ENCODE measurements around the gene RIC8B.
"Not testable (repeated sequence)": the region's sequence is repeated elsewhere in the genome, so short reads cannot be mapped to it uniquely, and the experiment has no call there.

The RIC8B gene, protein sequence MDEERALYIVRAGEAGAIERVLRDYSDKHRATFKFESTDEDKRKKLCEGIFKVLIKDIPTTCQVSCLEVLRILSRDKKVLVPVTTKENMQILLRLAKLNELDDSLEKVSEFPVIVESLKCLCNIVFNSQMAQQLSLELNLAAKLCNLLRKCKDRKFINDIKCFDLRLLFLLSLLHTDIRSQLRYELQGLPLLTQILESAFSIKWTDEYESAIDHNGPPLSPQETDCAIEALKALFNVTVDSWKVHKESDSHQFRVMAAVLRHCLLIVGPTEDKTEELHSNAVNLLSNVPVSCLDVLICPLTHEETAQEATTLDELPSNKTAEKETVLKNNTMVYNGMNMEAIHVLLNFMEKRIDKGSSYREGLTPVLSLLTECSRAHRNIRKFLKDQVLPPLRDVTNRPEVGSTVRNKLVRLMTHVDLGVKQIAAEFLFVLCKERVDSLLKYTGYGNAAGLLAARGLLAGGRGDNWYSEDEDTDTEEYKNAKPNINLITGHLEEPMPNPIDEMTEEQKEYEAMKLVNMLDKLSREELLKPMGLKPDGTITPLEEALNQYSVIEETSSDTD

DNA sequence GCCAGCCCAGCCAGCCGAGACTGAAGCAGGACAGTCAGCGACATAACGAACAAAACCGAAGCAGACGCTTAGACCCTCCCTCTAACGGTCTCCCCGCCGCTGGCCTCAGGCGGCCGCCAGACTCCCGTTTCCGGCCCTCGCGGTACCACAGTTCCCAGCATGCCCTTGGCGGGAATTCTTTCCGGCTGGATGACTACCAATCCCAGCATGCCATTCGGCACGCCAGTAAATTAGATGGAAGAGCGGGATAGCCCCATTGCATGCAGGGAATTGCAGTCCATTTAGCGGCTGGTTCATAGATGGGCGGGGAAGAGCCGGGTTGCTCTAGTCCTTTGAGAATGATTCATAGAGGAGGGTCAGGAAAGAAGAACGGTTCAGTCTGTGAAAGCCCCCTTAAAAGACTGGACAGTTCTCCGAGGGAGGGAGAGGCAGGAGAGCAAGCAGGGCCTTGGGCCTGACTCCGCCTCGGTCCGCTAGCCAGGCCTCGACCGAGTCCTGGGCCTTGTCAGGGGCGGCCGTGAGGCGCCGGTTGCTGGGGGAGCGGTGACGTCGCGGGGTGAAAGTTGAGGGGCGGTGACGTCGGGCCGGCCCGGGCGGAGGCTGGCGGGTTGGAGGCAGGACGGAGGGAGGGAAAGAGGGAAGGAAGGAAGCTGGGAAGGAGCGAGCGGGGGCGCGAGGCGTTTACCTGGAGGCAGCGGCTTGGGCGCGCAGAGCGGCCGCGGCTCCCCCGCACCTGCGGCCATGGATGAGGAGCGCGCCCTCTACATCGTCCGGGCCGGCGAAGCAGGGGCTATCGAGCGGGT, at the start of gene RIC8B:
TSS of gene RIC8B (plus strand) at position 678 of the 803 bp plus-strand sequence. CDS start at position 742, 64 bp downstream.
- peak; percentile 99 for DNase-seq (ENCODE audit: low spot score)

DNA sequence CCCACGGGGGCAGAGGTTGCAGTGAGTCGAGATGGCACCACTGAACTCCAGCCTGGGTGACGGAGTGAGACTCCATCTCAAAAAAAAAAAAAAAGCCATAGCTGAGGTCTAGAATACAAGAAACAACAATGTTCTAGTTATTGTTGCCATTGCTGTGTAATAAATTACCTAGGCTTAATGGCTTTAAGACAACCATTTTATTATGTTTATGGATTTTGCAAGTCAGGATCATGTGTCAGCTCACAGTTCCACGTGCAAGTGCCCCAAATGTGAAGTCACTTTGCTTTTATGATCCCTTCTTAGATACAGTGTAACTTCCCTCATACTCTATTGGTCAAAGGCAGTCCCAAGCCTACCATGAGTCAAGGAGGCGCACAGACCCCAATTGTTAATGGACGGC, 49.5 kb upstream of the RIC8B start:
- no peak for DNase-seq (ENCODE audit: low spot score)

DNA sequence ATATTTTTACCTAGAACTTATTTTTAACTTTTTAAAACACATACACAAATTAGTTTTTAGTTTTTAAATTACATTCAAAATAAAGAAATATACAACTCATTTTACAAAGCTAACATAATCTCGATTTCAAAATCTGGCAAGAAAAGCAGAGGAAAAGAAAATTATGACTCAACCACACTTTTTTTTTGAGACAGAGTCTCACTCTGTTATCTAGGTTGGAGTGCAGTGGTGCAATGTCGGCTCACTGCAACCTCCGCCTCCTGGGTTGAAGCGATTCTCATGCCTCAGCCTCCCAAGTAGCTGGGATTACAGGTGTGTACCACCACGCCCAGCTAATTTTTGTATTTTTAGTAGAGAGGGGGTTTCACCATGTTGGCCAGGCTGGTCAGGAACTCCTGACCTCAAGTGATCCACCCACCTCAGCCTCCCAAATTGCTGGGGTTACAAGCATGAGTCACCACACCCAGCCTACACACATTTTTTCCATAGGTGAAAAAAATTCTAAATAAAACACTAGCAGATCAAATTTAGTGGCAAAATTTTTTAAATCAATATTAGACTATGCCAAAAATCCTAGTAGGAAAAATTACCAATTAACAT, 47.8 kb upstream of the RIC8B start:
- DNase-seq (ENCODE audit: low spot score), result not testable (repeated sequence)

DNA sequence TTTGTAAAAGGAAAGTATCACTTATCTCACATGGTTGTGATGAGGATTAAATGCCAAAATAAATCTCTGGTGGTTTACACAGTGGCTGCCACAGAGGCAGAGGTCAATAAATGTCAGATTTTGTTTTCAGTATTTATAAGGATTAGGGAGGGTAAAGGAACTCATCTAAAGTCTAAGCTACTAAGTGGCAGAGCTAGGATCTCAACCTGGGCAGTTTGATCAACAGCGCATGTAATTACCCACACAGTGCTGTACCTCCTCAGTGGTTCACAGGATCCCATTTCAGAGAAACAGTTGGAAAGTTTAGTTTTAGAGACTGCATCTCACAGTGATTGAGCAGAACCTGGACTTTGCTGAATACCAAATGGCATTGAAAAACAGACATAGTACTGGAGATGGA, 44.9 kb upstream of the RIC8B start:
- no peak for DNase-seq (ENCODE audit: low spot score)

DNA sequence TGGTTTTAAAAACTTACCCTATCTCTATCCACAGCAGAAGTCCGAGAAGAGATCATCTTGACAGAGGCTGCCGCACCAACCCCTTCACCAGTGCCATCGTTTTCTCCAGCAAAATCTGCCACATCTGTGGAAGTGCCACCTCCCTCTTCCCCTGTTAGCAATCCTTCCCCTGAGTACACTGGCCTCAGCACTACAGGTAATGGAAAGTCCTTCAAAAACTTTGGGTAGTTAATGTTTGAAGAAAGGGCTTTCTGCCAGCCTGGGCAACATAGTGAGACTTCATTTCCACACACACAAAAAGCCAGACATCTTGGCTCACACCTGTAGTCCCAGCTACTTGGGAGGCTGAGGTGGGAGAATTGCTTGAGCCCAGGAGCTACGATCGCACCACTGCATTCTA, 41.6 kb upstream of the RIC8B start:
- no peak for DNase-seq (ENCODE audit: low spot score)

DNA sequence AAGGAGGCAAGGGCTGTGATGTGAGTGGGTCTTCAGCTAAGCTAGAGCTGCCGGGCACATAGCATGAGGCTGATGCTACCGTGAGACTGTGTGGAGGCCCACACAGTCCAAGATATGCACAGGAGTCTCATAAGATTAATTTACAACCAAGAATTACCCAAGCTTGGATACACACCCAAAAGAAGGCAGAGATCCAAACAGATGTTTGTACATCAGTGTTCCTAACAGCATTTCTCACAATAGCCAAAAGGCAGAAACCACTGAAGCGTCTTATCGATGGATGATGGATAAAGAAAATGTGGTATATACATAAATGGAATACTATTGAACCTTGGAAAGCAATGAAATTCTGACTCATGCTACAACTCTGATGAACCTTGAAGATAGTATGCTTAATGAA, 40.8 kb upstream of the RIC8B start:
- no peak for DNase-seq (ENCODE audit: low spot score)

DNA sequence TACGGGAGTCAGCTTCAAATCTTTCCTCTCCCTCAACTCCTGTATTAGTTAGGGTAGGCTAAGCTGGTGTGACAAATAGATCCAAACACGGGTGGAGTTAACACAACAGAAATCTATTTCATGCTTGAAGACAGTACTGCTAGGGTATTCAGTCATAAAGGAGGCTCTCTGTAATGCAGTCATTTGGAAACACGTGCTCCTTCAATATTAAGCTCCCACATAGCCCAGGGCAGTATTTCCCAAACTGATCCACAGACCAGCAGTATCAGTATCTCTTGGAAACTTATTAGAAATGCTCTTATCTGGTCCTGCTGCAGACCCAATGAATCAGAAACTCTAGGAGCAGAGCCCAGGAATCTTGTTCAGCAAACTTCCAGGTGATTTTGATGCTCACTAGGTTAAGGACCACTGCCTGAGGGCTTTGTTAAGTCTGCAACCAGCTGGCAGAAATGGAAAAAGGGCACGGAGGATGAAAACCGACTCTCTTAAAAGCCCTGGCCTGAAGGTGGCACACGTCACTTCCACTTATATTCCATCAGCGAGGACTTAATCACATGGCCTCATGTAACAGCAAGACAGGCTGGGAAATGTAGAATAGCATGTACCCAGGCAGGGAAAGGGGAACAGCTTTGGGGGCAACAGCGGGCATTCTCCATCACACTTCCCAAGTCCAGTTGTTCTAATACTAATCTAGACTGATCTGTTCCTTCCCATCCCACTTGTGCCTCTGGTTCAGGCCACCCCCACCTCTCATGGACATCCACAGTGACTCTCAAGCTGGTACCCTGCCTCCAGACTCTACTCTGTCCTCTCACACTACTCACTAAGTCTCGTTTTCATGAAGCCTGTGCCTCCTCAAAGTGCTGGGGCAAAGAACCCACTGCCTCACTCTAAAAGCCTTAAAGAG, 38.2 kb upstream of the RIC8B start:
- no peak for DNase-seq (ENCODE audit: low spot score)

DNA sequence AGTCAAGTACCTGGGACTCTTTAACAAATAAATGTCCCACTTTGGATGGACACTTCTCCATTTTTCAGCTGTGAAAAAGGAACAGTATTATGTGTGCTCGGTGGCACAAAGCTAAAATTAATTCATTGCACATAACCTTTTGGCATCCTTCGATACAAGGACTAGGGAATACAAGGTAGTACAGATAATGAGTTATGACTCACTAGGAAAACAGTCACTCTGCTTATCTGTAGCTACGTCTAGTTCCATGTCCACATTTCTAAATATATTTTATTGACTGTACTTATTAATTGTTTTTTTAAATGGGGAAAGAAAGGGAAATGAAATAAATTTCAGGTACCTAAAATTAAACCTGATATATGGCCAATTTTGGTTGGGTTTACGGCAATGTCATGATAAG, 35.2 kb upstream of the RIC8B start:
- no peak for DNase-seq (ENCODE audit: low spot score)

DNA sequence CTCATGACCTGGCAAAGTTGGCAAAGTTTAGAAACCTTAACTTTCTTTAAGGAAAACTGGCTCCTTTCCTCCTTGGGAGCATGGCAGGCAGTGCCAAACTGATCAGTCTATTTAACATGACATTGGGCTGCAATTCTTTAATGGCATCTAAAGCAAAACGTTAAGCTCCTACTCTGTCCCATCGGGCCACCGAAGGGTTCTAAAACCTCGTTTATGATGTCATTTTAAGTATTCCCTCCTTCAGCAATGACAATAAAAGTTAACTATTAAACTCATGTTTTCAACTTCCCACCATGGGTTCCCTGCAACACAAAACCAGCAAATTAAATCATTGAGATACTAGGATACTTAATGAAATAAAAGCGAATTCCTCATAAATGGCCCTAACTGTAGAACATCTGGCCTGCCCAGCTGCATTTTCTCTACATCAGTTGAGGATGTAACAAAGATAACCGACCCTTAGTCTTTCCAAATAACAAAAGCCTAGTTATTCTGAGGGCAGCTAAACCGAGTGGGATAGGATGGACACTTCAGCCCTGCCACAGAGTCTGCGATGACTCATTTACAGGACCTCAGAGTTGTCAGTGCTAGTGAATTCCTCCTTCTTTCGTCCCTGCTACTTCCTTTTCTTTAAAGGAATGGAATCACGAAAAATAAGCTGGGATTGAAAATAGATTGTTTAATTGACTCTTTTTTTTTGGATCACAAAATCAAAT, 34.5 kb upstream of the RIC8B start:
- DNase-seq (ENCODE audit: low spot score), result no peak

DNA sequence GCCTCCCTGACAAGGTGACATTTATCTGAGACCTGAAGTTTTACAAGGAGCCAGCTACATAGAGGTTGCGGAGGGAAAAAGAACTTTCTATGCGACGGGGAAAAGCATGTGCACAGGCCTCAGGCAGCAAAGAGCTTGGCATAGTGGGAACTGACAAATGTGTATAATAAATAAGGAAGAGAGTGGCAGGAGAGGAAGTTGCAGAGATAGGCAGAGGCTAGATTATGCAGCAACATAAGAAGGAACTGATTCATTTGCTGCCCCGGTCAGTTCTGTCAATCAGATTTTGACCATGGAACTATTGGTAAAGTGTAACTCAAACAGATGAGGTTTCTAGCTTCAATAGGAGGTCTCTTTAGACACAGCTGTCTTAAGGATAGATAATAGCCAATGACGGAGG, 33.7 kb upstream of the RIC8B start:
- no peak for DNase-seq (ENCODE audit: low spot score)

DNA sequence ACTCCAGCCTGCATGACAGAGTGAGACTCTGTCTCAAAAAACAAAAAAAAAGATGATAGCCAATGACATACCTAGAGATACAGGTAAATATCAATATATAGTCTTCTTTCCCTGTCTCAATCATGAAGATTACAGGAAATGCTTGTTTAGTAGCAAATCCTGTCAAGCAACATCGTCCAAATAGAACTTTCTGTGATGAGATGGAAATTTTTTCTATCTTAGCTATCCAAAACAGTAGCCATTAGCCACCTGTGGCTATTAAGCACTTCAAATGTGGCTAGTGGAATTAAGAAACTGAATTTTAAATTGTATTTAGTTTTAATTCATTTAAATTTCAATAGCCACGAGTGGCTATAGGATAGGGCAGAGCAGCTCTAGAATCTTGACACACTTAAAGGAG, 33.2 kb upstream of the RIC8B start:
- DNase-seq (ENCODE audit: low spot score), result no peak

DNA sequence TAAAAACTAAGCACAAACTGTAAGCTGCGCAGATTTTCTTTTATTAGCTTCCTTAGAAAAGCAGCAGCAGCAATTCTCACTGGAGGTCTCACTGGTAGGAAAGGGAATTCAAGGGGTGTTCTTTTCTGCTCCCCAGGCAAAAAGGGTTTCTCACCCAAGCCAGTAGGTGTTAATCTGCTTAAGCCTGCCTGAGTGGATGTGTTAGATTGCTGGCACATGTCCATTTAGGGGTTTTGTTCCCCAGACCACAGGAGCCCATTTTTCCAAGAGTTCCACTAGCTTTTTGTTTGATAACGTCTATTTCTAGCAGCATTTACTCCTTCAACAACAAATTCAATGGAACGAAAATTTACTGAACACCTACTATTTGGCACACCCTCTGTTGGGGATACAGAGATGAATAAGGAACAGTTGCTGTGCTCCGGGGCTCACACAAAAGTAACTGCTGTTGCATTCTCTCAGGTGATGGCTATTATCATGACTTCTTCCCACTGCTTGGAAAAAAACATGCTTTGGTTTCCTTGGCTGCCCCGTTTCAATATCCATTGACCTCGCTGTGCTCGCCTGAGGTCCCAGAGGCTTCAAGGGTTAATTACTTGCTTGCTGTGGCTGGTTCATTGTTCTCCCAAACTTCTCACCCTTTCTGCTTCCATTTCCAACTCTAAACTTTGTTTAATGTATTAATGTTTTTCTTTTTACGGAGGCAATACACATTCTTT, 31.1 kb upstream of the RIC8B start:
- DNase-seq (ENCODE audit: low spot score), result no peak

DNA sequence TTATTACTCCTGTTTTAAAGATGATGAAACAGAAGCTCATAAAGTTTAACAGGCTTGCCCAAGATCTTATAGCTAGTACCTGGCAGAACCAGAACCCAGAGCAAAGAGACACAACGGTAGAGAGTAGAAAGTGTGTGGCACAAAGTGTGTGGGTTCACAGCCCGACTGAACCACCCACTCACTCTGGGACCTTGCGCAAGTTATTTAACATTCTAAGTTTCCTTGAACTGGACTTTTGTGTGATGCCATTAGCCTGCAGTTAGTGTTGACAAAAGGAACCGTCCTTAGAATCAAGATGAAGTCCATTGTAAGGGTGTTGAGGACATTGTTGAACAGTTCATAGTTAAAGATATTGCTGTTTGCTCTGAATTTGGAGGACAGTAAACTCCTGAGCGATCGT, 29.9 kb upstream of the RIC8B start:
- no peak for DNase-seq (ENCODE audit: low spot score)

DNA sequence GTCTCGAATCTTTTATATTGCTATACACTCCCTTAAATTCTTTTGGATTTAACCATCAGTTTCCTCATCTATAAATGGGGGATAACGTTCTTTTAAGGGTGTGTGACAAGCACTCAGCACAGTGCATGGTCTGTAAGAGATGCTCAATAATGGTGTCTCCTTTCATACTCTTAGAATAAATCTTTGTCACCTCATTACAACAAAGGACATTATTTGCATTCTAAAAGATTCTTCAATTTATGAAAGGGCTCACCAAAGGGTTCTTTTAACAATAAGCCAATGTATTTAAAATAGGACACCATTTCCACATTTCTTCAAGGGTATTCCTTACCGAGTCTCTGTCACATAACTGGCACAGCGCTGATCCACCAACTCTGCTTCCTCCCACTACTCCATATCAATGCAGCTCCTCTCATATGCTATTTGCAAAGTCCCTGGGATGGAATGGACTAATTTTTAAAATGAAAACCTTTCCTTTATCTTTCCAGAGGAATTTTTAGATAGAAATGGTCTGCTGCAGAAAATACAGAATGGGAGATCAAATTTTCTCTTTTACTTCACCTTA, 29.2 kb upstream of the RIC8B start:
- no peak for DNase-seq (ENCODE audit: low spot score)

DNA sequence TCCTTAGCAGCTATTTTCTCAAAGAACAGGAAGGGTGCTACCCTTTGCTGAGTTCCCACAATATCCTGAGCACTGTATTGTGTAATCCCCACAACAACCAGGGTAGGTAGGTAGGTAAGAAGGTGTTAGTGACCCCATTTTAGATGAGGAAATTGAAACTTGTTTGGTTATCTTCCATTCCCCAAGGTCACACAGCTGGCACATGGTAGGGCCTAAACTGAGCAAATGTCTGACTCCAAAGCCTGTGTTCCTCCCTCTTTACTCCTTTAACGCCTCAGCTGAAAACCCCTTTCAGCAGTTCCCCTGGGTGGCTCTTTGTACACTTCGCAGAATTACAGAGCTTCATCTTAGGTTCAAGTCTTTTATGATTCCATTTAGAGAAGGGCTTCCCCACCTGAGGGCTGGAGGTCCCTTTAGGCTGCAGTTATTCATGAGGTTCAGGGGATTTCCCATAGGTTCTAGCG, 26.5 kb upstream of the RIC8B start:
- DNase-seq (ENCODE audit: low spot score), result no peak

DNA sequence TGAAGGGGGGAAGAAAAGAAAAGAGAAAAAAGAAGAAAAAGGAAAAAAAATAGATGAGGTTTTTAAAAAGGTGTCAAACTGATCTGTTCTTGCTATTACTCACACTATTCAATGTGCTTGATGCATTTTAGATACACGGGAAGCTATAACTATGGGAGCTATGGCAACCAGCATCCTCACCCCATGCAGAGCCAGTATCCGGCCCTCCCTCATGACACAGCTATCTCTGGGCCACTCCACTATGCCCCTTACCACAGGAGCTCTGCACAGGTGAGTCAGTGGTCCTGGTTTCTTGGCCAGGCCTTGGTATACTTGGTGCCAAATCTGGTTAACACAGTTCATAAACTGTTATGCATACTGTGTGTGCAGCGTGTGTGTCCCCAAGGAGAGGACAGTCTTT, 24.0 kb upstream of the RIC8B start:
- DNase-seq (ENCODE audit: low spot score), result no peak

DNA sequence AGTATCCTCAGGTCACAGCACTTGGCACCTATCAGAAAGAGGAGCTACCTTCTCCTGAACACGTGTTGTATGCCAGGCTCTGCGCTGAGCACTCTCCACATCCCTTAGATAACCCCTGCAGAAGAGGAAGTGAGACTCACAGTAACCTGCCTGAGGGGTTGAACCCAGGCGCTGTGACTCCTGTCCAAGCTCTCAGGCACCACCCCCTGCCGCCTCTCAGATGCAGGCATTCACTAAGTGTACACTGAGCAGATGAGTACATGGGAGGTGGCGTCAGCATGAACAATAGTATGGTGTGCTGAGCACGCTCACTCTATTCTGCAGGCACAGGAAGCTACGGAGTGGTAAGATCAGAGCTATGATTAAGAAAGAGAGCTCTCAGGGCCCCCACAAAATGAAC, 21.0 kb upstream of the RIC8B start:
- DNase-seq (ENCODE audit: low spot score), result no peak

DNA sequence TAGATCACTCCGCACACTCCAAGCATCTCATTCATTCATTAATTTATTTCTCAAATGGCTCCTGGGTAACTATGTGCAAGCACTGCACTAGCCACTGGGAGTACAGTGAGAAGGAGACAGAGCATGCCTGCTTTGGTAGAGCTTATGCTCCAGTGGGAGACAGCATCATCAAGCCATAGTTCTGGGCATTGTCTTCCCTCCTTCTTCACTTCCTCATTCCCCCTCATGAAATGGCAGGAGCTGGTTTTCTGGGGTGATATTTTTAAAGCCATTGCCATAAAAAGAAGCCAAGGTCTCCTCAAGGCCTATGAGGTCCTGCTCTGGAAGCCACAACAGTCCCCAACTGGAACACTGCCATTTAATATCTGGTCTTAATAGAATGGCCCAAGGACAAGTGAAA, 20.2 kb upstream of the RIC8B start:
- no peak for DNase-seq (ENCODE audit: low spot score)

DNA sequence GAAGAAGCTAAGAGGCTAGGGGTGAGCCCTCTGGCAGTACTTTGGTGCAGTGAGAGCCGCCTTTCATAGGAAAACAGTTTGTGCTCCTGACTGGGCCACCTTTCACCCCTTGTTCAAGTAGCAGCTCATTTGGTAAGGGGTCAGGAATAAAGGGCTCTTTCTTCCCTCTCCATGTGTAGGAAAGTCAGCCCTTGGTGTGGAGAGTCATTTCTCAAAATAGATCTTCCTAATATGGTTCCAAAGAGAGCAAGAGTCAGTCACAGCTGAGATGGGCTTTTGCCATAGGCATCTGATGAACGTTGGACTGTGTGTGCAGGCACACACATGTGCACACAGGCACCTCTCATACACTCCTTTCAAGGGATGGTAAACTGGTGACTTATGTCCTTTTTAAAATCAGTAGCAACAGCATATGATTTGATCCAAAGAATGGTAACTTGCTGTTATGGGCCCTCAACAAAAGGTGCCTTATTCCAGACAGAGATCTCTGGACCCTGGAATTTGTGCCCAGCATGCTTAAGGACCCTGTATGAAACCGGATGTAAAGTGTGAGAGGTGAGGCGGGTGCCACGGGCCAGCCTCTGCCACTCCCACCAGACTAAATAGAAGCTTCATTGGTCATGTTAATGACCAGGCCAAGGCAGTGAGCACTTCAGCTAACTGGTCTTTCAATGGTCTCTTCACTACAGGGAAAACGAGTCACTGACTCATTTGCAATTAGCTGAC, 16.7 kb upstream of the RIC8B start:
- DNase-seq (ENCODE audit: low spot score), result no peak
